Mucosa of gallbladder (tissue), 1 donor: Measurements from ENCODE around the gene SPNS3. TPM values are rescaled to one million over a fixed set of nuclear protein-coding genes. Genes with fewer than 3 reads are reported as not detected.

ENCODE experiments used
- DNase-seq: peaks from one replicate; pipeline ENCODE4 v3.0.0-alpha.2; 2020; ENCODE audit warnings: low spot score
- total RNA-seq: library from RNA; stranded (reverse); gene quantifications from one replicate; pipeline ENCODE4 v1.2.1, GENCODE V29; 2021
- donor health status: DM: no; HTN: no; CAD: no.

SPNS3 gene
- total RNA-seq, 1 donor from 2014 or later, result 1.8 TPM

DNA sequence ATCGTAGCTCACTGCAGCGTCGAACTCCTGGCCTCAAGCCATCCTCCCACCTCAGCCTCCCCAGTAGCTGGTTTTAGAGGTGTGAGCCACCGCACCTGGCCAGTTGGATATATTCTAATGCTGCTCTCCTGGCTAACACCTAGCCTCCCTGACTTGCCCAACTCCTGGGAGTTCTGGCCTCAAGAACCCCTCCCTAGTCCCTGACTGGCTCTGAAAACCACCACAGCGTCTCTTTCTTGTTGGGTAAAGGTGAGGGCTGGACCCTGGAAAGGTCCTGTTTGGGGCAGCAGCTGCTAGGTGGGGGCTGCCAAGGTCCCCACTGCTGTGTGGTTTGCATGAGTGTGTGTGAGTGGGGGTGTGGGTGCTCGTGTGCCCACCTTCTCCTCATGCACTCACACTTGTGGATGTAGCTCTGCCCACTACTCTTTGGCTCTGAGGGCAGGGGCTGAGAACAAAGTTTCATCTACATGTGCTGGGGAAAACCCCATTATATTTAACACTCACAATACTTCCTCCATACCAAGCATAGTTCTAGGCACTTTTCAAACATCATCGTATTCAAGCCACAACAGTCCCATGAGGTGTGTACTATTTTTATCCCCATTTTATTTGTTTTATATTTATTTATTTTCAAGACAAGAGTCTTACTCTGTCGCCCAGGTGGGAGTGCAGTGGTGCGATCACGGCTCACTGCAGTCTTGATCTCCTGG is 7.1 kb upstream of the SPNS3 start:
- DNase-seq, result no peak

DNA sequence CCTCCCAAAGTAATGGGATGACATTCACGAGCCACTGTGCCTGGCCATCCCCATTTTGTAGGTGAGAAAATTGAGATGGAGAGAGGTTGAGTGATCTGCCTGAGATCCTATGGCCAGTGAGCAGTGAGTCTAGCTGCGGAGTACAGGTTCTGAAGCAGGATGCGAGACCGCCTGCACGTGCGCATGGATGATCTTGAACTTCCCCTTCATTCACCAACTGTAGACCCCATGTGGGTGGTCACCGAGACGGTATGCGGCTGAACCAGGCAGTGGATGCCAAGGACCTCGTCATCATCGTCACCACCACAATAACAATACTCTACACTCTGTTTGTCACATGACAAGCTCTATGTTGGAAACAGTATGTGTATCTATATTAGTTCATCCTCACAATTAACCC is 6.2 kb upstream of the SPNS3 start:
- DNase-seq, result no peak

GRCh38 chr17:4436381-4436780 is 2.6 kb downstream of the SPNS3 start:
- DNase-seq, result no peak

DNA sequence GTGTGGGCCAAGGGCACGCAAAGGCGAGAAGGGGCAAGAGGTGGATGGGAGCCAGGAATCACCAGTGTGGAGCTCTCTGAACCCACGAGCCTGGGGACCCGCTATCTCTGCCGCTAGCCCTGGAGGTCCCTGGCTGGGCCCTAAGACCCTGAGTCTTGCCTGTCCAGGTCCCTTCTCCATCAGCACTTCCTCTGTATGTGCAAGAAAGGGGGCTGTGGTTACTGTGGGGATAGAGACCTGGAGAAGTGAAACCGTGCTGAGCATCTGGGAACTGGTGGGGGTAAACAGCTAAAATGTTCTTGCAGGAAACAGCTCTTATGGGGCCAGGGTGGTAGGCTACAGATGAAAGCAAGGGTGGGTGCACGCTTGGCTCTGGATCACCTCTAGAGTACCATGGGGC is 3.1 kb downstream of the SPNS3 start:
- DNase-seq, result no peak

GRCh38 chr17:4438162-4438944 is 4.6 kb downstream of the SPNS3 start:
- no peak for DNase-seq

- no peak for DNase-seq
These were observed 6.3 kb downstream of the SPNS3 start for GRCh38 chr17:4440021-4440420.

- no peak for DNase-seq
These were observed 7.2 kb downstream of the SPNS3 start for GRCh38 chr17:4440690-4441686.

- no peak for DNase-seq
These were observed 8.8 kb downstream of the SPNS3 start for GRCh38 chr17:4442582-4442981.

GRCh38 chr17:4443476-4443875 is 9.7 kb downstream of the SPNS3 start:
- no peak for DNase-seq

GRCh38 chr17:4444782-4445473 is 11.2 kb downstream of the SPNS3 start:
- DNase-seq, result peak; percentile 87

- no peak for DNase-seq
These were observed 12.0 kb downstream of the SPNS3 start for GRCh38 chr17:4445731-4446130.

DNA sequence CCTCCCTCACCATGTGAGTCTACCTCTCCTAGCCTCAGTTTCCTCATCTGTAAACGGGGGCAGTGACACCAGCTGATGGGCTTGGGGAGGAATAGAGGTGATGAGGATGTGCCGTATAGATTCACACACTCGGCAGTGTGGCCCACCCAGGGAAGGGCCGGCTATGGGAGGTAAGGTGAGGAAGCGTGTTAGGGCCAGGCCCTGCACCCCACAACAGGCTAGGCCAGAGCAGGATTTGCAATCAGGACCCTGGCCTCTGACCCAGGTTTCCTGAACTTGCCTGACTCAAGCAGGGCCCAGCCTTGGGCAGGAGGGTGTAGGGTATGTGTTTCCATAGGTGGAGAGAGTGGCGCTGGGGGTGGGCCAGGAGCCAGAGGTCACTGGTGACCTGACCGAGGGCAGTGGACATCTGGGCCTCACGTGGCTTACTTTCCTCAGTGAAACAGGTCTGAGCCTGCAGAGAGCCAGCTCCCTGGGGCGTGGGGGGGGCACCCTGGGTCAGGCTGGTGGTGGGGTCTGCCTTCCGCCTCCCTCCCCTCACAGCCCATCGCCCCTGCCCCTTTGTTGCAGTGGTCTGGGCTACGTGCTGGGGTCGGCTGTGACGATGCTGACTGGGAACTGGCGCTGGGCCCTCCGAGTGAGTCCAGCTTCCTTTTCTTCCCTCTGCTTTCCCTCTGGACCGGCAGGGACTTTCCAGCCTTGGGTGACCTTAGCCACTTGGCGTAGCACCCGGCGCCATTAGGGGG is 12.8 kb downstream of the SPNS3 start:
- DNase-seq, result no peak

DNA sequence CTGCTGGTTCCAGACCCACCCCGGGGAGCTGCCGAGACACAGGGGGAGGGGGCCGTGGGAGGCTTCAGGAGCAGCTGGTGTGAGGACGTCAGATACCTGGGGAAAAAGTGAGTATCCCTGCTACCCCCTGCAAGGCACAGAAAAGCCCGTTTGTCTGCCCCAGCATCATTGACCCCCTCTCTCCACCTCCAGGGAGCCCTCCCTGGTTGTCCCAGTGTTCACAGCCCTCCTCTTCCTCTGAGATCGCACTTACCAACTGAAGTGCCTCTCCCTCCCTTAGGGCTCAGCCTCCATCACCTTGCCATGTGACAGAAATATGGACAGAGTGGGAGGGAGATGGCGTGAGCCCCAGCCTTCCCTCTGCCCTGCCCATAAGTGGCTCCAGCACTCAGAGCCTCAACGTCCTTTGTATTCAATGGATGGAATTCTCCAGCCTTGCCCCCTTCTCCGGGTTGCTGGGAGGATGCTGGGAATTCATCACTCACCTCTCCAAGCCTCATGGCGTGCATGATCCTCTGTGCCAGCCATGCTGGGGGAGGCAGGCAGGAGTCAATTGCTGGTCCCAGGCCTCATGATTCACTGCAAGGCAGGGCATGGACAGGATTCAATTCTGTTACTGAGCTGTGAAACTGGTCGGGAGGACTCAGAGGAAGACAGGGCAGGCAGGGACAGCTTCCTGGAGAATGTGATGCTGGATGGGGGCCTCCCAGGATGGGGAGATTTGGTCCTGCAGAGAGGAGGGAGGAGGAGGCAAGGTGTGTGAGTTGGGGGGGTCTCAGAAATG is 14.6 kb downstream of the SPNS3 start:
- DNase-seq, result no peak

- no peak for DNase-seq
These were observed 16.0 kb downstream of the SPNS3 start for GRCh38 chr17:4449736-4450135.

DNA sequence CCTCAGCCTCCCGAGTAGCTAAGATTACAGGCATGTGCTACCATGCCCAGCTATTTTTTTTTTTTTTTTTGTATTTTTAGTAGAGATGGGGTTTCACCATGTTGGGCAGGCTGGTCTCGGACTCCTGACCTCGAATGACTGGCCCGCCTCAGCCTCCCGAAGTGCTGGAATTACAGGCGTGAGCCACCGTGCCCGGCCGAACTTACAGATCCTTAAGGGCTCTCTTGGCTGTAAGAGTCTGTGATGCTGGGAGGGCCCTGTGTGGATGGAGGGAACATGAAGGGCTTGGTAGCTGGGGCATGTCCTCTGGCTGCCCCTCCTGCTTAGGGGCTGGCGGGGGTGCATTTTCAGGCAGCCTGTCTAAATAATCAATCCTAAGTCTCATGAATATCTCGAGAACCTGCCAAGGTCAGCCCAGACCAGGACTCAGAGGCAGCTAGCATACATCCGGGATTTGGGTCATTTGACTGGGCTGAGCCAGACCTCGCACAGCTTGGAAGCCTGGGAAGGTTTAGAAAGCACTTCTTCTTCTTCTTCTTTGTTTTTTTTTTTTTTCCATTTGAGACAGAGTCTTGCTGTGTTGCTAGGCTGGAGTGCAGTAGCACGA is 17.1 kb downstream of the SPNS3 start:
- no peak for DNase-seq

- no peak for DNase-seq
These were observed 20.3 kb downstream of the SPNS3 start for GRCh38 chr17:4453812-4454591.

GRCh38 chr17:4460661-4461060 is 26.9 kb downstream of the SPNS3 start:
- no peak for DNase-seq

GRCh38 chr17:4463818-4464476 is 30.2 kb downstream of the SPNS3 start:
- DNase-seq, result no peak
